Smooth muscle cell (in vitro differentiated cells): ENCODE results near the gene MSANTD1. TPM values are rescaled to one million over a fixed set of nuclear protein-coding genes. Genes with fewer than 3 reads are reported as not detected.

Experiments
- DNase-seq: peaks from one replicate; lab custom pipeline; 2025; ENCODE audit not compliant: unreplicated experiment; lab: John Stamatoyannopoulos, UW
- H2AFZ ChIP-seq: fragments of 200-600 bp; sonication (generic); 2 replicates; pipeline ENCODE4 v1.6.0; 2016; ENCODE audit warnings: antibody characterized with exemption, low read depth, mild to moderate bottlenecking
- H3F3A ChIP-seq: fragments of 200-600 bp; sonication (generic); 2 replicates; pipeline ENCODE4 v1.6.0; 2017; ENCODE audit warnings: antibody characterized with exemption, low read depth
- H3K27ac ChIP-seq: fragments of 200-600 bp; sonication (generic); 2 replicates; pipeline ENCODE4 v1.5.1; 2016; ENCODE audit warnings: low read depth, mild to moderate bottlenecking
- H3K27me3 ChIP-seq: fragments of 200-600 bp; sonication (generic); 2 replicates; pipeline ENCODE4 v1.6.1; 2016; ENCODE audit warnings: low read depth, mild to moderate bottlenecking
- H3K36me3 ChIP-seq: fragments of 200-600 bp; sonication (generic); 2 replicates; pipeline ENCODE4 v1.5.1; 2016; ENCODE audit warnings: low read depth
- H3K4me1 ChIP-seq: fragments of 200-600 bp; sonication (generic); 2 replicates; pipeline ENCODE4 v1.5.1; 2016; ENCODE audit warnings: low read depth
- H3K4me2 ChIP-seq: fragments of 200-600 bp; sonication (generic); 2 replicates; pipeline ENCODE4 v1.6.0; 2016; ENCODE audit warnings: mild to moderate bottlenecking
- H3K4me3 ChIP-seq: fragments of 200-600 bp; sonication (generic); 2 replicates; pipeline ENCODE4 v1.5.1; 2016; ENCODE audit warnings: mild to moderate bottlenecking
- H3K79me2 ChIP-seq: fragments of 200-600 bp; sonication (generic); 2 replicates; pipeline ENCODE4 v1.6.0; 2016; ENCODE audit warnings: low read depth, mild to moderate bottlenecking
- H3K9ac ChIP-seq: fragments of 200-600 bp; sonication (generic); 2 replicates; pipeline ENCODE4 v1.6.0; 2016; ENCODE audit warnings: low read depth
- H3K9me3 ChIP-seq: fragments of 200-600 bp; sonication (generic); replicated peaks from 2 replicates; pipeline ENCODE4 v1.5.1; 2016; ENCODE audit warnings: low read depth
- H4K20me1 ChIP-seq: fragments of 200-600 bp; sonication (generic); 2 replicates; pipeline ENCODE4 v1.6.0; 2016; ENCODE audit warnings: low read depth
- CTCF ChIP-seq: fragments of 200-600 bp; sonication (generic); IDR thresholded peaks from 2 replicates; pipeline ENCODE4 v1.5.1; 2017; ENCODE audit warnings: borderline replicate concordance, mild to moderate bottlenecking, antibody characterized with exemption; ENCODE audit not compliant: insufficient read depth, poor library complexity, severe bottlenecking
- WGBS: methylation state at CpG from one replicate; pipeline ENCODE4 v1.1.7; 2016; ENCODE audit warnings: low lambda C conversion rate; 5-methylcytosine and 5-hydroxymethylcytosine counted together
- polyA plus RNA-seq: library from polyadenylated mRNA; unstranded; fragments of >200 nt; fragmentation: Nextera tagmentation; extraction: Ambion mirVana; gene quantifications from 2 replicates; pipeline ENCODE4 v1.2.1, GENCODE V29; 2016
- total RNA-seq: library from RNA; depleted of rRNA; stranded (reverse); fragments of >200 nt; gene quantifications from 2 replicates; pipeline ENCODE4 v1.2.3, GENCODE V29; 2014

MSANTD1 gene
- total and polyA plus RNA-seq, 2 experiments from 2014 or later, result 0.30 to 1.4 TPM

GRCh38 chr4:3291411-3291968 lies 42.5 kb downstream of the MSANTD1 start:
- peak overlapping the region; percentile 63 for H3K27ac ChIP-seq
- H3F3A ChIP-seq, result peaks cover 8% of the 10 kb centered on the region
- no peaks in the 10 kb centered on the region for H3K27me3 ChIP-seq
- TF ChIP-seq CTCF, result no peak
- peaks cover 15% of the 10 kb centered on the region for H3K4me1 ChIP-seq
- H3K36me3 ChIP-seq, result no peaks in the 10 kb centered on the region
- H4K20me1 ChIP-seq, result peaks cover 9% of the 10 kb centered on the region
- no peaks in the 10 kb centered on the region for H3K9me3 ChIP-seq
- peak overlapping the region; percentile 70 for H3K4me3 ChIP-seq
- peak overlapping the region; percentile 92 for H3K4me2 ChIP-seq
- peaks cover 30% of the 10 kb centered on the region for H3K79me2 ChIP-seq
- 38% methylated on average over 24 of the region's 24 CpGs for WGBS
- H2AFZ ChIP-seq, result peak overlapping the region; percentile 40
- no peak for DNase-seq
- H3K9ac ChIP-seq, result peak overlapping the region; percentile 65

- peak overlapping the region; percentile 92 for H3K4me2 ChIP-seq
- no peaks in the 10 kb centered on the region for H3K9me3 ChIP-seq
- H3K27me3 ChIP-seq, result no peaks in the 10 kb centered on the region
- peak overlapping the region; percentile 63 for H3K27ac ChIP-seq
- peaks cover 8% of the 10 kb centered on the region for H3F3A ChIP-seq
- H3K9ac ChIP-seq, result peak overlapping the region; percentile 65
- peaks cover 15% of the 10 kb centered on the region for H4K20me1 ChIP-seq
- TF ChIP-seq CTCF, result no peak
- peaks cover 15% of the 10 kb centered on the region for H3K4me1 ChIP-seq
- DNase-seq, result peak; percentile 84
- peak overlapping the region; percentile 70 for H3K4me3 ChIP-seq
- WGBS, result 2% methylated on average over 51 of the region's 60 CpGs
- H3K79me2 ChIP-seq, result peaks cover 36% of the 10 kb centered on the region
- H3K36me3 ChIP-seq, result no peaks in the 10 kb centered on the region
- peak overlapping the region; percentile 40 for H2AFZ ChIP-seq
Measured at GRCh38 chr4:3291969-3292570, 43.1 kb downstream of the MSANTD1 start.

- H3K27ac ChIP-seq, result peak within 1 kb of the TSS; percentile 63
- H3K79me2 ChIP-seq, result peaks cover 41% of the 10 kb centered on the region
- no peak for TF ChIP-seq CTCF
- 2% methylated on average over 10 of the region's 121 CpGs for WGBS
- peaks cover 8% of the 10 kb centered on the region for H3F3A ChIP-seq
- peak within 1 kb of the TSS; percentile 41 for H2AFZ ChIP-seq
- H3K9ac ChIP-seq, result peak within 1 kb of the TSS; percentile 91
- peak; percentile 92 for DNase-seq
- no peaks in the 10 kb centered on the region for H3K27me3 ChIP-seq
- peaks cover 15% of the 10 kb centered on the region for H3K4me1 ChIP-seq
- H3K4me2 ChIP-seq, result peak within 1 kb of the TSS; percentile 98
- peak within 1 kb of the TSS; percentile 81 for H3K4me3 ChIP-seq
- H4K20me1 ChIP-seq, result peaks cover 22% of the 10 kb centered on the region
- H3K9me3 ChIP-seq, result no peaks in the 10 kb centered on the region
- no peaks in the 10 kb centered on the region for H3K36me3 ChIP-seq
Measured at GRCh38 chr4:3292571-3293400, 43.8 kb downstream of the MSANTD1 start, which contains the start of gene RGS12. TSS of gene RGS12 (plus strand) at chr4:3293021. CDS start at chr4:3316171, 23,150 bp downstream.
